WTC11 (cell line): Measurements from ENCODE around the gene VWF. TPM values are rescaled to one million over a fixed set of nuclear protein-coding genes. Genes with fewer than 3 reads are reported as not detected.

Experiments
- ATAC-seq: fragments of 200-7000 bp; cut with Tn5 transposase; 2 replicates; pipeline ENCODE4 v1.10.0; 2021; ENCODE audit warnings: mild to moderate bottlenecking, moderate library complexity
- CTCF ChIA-PET: fragments of 300-600 bp; sonication (Branson Sonifier 250); formaldehyde crosslinking; loops from one replicate; lab custom pipeline; 2021; ENCODE audit warnings: antibody characterized with exemption; lab: Charles Lee
- POLR2A ChIA-PET: fragments of 350-600 bp; sonication (Branson Sonifier 250); formaldehyde crosslinking; loops from one replicate; lab custom pipeline; 2021; ENCODE audit warnings: antibody characterized with exemption; lab: Charles Lee
- DNase-seq: peaks from one replicate; pipeline ENCODE4 v3.0.0; 2021; ENCODE audit warnings: low spot score
- H3K27ac Mint-ChIP-seq: 2 replicates; pipeline ENCODE4 v1.8.0; 2021; ENCODE audit warnings: mixed read lengths
- H3K27me3 Mint-ChIP-seq: 2 replicates; pipeline ENCODE4 v1.8.0; 2021; ENCODE audit warnings: low read depth, mild to moderate bottlenecking, moderate library complexity, mixed read lengths
- H3K36me3 Mint-ChIP-seq: 2 replicates; pipeline ENCODE4 v1.8.0; 2021; ENCODE audit warnings: mixed read lengths
- H3K4me1 Mint-ChIP-seq: 2 replicates; pipeline ENCODE4 v1.8.0; 2022; ENCODE audit warnings: mixed read lengths
- H3K4me3 Mint-ChIP-seq: 2 replicates; pipeline ENCODE4 v1.8.0; 2021; ENCODE audit warnings: mild to moderate bottlenecking, moderate library complexity, mixed read lengths
- H3K9me3 Mint-ChIP-seq: 2 replicates; pipeline ENCODE4 v1.8.0; 2021; ENCODE audit warnings: mixed read lengths
- CREM ChIP-seq: sonication (generic); formaldehyde crosslinking; IDR thresholded peaks from 2 replicates; pipeline ENCODE4 v1.8.1; 2022; ENCODE audit warnings: mild to moderate bottlenecking, missing genetic modification reagents, moderate library complexity
- ELF4 ChIP-seq: sonication (generic); formaldehyde crosslinking; IDR thresholded peaks from 2 replicates; pipeline ENCODE4 v1.8.1; 2022; ENCODE audit warnings: low read depth, mild to moderate bottlenecking, moderate library complexity, missing genetic modification reagents
- ETV6 ChIP-seq: sonication (generic); formaldehyde crosslinking; IDR thresholded peaks from 2 replicates; pipeline ENCODE4 v1.8.1; 2022; ENCODE audit warnings: mild to moderate bottlenecking, missing genetic modification reagents
- FOXJ3 ChIP-seq: sonication (generic); formaldehyde crosslinking; IDR thresholded peaks from 2 replicates; pipeline ENCODE4 v1.9.0; 2021; ENCODE audit warnings: missing genetic modification reagents, mild to moderate bottlenecking, borderline replicate concordance
- GTF2I ChIP-seq: fragments of 250-450 bp; sonication (Bioruptor Pico); conservative IDR thresholded peaks from 2 replicates; pipeline ENCODE4 v1.4.0; 2021; ENCODE audit warnings: mild to moderate bottlenecking
- JUN ChIP-seq: sonication (generic); formaldehyde crosslinking; IDR thresholded peaks from 2 replicates; pipeline ENCODE4 v1.8.0; 2023; ENCODE audit warnings: mild to moderate bottlenecking, missing genetic modification reagents
- NR2C2 ChIP-seq: sonication (generic); formaldehyde crosslinking; IDR thresholded peaks from 2 replicates; pipeline ENCODE4 v1.8.0; 2022; ENCODE audit warnings: mild to moderate bottlenecking, missing genetic modification reagents
- NR3C1 ChIP-seq: sonication (generic); formaldehyde crosslinking; conservative IDR thresholded peaks from 2 replicates; pipeline ENCODE4 v1.8.1; 2023; ENCODE audit warnings: low read depth, mild to moderate bottlenecking, missing genetic modification reagents
- SMAD3 ChIP-seq: sonication (generic); formaldehyde crosslinking; IDR thresholded peaks from 2 replicates; pipeline ENCODE4 v1.8.0; 2022; ENCODE audit warnings: missing genetic modification reagents, mild to moderate bottlenecking, borderline replicate concordance
- TEAD4 ChIP-seq: sonication (generic); formaldehyde crosslinking; IDR thresholded peaks from 2 replicates; pipeline ENCODE4 v1.8.0; 2022; ENCODE audit warnings: mild to moderate bottlenecking, missing genetic modification reagents
- ZNF121 ChIP-seq: sonication (generic); formaldehyde crosslinking; IDR thresholded peaks from 2 replicates; pipeline ENCODE4 v1.8.0; 2023; ENCODE audit warnings: missing genetic modification reagents
- ZNF263 ChIP-seq: sonication (generic); formaldehyde crosslinking; IDR thresholded peaks from 2 replicates; pipeline ENCODE4 v1.8.1; 2022; ENCODE audit warnings: low read depth, mild to moderate bottlenecking, moderate library complexity, missing genetic modification reagents
- ZNF317 ChIP-seq: sonication (generic); formaldehyde crosslinking; IDR thresholded peaks from 2 replicates; pipeline ENCODE4 v1.8.1; 2023; ENCODE audit warnings: low read depth, mild to moderate bottlenecking, moderate library complexity, missing genetic modification reagents, borderline replicate concordance
- ZNF416 ChIP-seq: fragments of 250-450 bp; sonication (Bioruptor Pico); IDR thresholded peaks from 2 replicates; pipeline ENCODE4 v1.9.0; 2021; ENCODE audit warnings: mild to moderate bottlenecking, inconsistent platforms
- total RNA-seq: library from RNA; stranded (reverse); gene quantifications from 3 replicates; pipeline ENCODE4 v1.2.3, GENCODE V29; 2021
- TF ChIP-seq, protein P1 (sequence below): sonication (generic); formaldehyde crosslinking; IDR thresholded peaks from 2 replicates; pipeline ENCODE4 v1.8.1; 2022; ENCODE audit warnings: missing genetic modification reagents, borderline replicate concordance
- TF ChIP-seq, protein P2 (sequence below): fragments of 250-450 bp; sonication (Bioruptor Pico); IDR thresholded peaks from 2 replicates; pipeline ENCODE4 v1.8.0; 2021; ENCODE audit warnings: mild to moderate bottlenecking
- TF ChIP-seq, protein P3 (sequence below): fragments of 250-450 bp; sonication (Bioruptor Pico); IDR thresholded peaks from 2 replicates; pipeline ENCODE4 v1.9.0; 2021; ENCODE audit warnings: moderate library complexity, mild to moderate bottlenecking, inconsistent platforms, borderline replicate concordance
- TF ChIP-seq, protein P4 (sequence below): sonication (generic); formaldehyde crosslinking; IDR thresholded peaks from 2 replicates; pipeline ENCODE4 v1.8.0; 2022; ENCODE audit warnings: mild to moderate bottlenecking, missing genetic modification reagents
- TF ChIP-seq, protein P5 (sequence below): sonication (generic); formaldehyde crosslinking; IDR thresholded peaks from 2 replicates; pipeline ENCODE4 v1.8.1; 2023; ENCODE audit warnings: mild to moderate bottlenecking, missing genetic modification reagents, moderate library complexity

The VWF gene
- total RNA-seq, 1 experiment from 2014 or later = 0.48 TPM

DNA sequence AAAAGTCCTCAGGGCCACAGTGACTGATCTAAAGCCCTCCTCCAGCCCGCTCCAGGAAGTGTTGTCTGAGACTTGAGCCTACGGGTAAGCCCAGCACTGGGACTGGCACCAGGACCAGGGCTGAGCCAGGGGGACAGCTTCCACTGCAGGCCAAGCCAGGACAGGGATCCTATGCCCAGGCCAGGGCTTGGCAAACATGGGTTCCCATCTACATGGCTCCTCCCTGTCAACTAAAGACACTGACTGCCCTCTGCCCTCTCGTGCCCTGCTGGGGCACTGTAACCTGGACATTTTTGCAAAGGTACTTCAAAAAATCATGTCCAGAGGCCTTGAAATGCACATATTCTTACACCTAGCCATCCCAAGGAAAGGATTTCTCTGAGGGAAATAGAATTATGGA is 88.0 kb downstream of the VWF start:
- TF ChIP-seq ZNF263 (no peak), CREM (no peak), GTF2I (CRISPR knock-in tag) (no peak), SMAD3 (CRISPR knock-in tag) (no peak), NR3C1 (CRISPR knock-in tag) (no peak), ETV6 (CRISPR knock-in tag) (no peak), ZNF416 (CRISPR knock-in tag) (no peak), ZNF317 (CRISPR knock-in tag) (no peak)
- TF ChIP-seq, protein P1, sequence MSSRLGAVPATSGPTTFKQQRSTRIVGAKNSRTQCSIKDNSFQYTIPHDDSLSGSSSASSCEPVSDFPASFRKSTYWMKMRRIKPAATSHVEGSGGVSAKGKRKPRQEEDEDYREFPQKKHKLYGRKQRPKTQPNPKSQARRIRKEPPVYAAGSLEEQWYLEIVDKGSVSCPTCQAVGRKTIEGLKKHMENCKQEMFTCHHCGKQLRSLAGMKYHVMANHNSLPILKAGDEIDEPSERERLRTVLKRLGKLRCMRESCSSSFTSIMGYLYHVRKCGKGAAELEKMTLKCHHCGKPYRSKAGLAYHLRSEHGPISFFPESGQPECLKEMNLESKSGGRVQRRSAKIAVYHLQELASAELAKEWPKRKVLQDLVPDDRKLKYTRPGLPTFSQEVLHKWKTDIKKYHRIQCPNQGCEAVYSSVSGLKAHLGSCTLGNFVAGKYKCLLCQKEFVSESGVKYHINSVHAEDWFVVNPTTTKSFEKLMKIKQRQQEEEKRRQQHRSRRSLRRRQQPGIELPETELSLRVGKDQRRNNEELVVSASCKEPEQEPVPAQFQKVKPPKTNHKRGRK = no peak
- TF ChIP-seq, protein P2, sequence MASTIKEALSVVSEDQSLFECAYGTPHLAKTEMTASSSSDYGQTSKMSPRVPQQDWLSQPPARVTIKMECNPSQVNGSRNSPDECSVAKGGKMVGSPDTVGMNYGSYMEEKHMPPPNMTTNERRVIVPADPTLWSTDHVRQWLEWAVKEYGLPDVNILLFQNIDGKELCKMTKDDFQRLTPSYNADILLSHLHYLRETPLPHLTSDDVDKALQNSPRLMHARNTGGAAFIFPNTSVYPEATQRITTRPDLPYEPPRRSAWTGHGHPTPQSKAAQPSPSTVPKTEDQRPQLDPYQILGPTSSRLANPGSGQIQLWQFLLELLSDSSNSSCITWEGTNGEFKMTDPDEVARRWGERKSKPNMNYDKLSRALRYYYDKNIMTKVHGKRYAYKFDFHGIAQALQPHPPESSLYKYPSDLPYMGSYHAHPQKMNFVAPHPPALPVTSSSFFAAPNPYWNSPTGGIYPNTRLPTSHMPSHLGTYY = no peak
- TF ChIP-seq, protein P3, sequence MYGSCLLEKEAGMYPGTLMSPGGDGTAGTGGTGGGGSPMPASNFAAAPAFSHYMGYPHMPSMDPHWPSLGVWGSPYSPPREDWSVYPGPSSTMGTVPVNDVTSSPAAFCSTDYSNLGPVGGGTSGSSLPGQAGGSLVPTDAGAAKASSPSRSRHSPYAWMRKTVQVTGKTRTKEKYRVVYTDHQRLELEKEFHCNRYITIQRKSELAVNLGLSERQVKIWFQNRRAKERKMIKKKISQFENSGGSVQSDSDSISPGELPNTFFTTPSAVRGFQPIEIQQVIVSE = no peak
- TF ChIP-seq, protein P4, sequence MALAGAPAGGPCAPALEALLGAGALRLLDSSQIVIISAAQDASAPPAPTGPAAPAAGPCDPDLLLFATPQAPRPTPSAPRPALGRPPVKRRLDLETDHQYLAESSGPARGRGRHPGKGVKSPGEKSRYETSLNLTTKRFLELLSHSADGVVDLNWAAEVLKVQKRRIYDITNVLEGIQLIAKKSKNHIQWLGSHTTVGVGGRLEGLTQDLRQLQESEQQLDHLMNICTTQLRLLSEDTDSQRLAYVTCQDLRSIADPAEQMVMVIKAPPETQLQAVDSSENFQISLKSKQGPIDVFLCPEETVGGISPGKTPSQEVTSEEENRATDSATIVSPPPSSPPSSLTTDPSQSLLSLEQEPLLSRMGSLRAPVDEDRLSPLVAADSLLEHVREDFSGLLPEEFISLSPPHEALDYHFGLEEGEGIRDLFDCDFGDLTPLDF (CRISPR knock-in tag) = no peak
- no peaks in the 10 kb centered on the region for H3K36me3 Mint-ChIP-seq

DNA sequence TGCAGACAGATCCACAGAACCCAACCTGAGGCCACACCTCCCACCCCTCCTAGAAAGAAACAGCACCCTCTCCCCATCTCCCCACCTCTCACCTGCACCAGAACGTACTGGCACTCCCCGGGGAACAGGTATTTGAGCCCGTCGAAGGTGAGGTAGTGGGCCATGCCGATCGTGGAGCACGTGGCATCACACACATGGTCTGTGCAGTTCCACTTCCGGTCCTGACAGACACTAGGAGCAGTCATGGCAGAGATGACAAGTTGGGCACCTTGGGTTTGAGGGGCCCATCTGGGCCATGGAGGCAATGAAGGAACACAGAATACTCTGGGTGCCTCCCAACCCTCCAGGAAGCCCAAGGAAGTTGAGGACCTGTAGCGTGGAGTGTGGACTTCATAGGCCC is 89.9 kb downstream of the VWF start:
- H3K27ac Mint-ChIP-seq = no peak overlapping the region
- peaks cover 14% of the 10 kb centered on the region for H3K4me1 Mint-ChIP-seq
- TF ChIP-seq FOXJ3 (CRISPR knock-in tag) = no peak
- no peak for TF ChIP-seq TEAD4 (CRISPR knock-in tag)
- no peak for TF ChIP-seq ZNF263
- TF ChIP-seq JUN (CRISPR knock-in tag) = no peak
- TF ChIP-seq, protein P1 = no peak
- TF ChIP-seq, protein P5, sequence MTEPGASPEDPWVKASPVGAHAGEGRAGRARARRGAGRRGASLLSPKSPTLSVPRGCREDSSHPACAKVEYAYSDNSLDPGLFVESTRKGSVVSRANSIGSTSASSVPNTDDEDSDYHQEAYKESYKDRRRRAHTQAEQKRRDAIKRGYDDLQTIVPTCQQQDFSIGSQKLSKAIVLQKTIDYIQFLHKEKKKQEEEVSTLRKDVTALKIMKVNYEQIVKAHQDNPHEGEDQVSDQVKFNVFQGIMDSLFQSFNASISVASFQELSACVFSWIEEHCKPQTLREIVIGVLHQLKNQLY (CRISPR knock-in tag) = no peak
- no peak for TF ChIP-seq ELF4 (CRISPR knock-in tag)
- TF ChIP-seq NR2C2 (CRISPR knock-in tag) = no peak
- TF ChIP-seq ZNF121 (CRISPR knock-in tag) = no peak
- peaks cover 10% of the 10 kb centered on the region for H3K27me3 Mint-ChIP-seq
- no peak overlapping the region for H3K4me3 Mint-ChIP-seq
- ChIA-PET POLR2A (no interaction called here), CTCF (interaction anchor here (2.1 to 4.0 kb wide), 2 partner anchors 46 to 69 kb away, joined by 6 to 32 read pairs; no protein-coding TSS in a partner anchor)
- peaks cover 4% of the 10 kb centered on the region; the same call in 1 of the 2 replicates for H3K9me3 Mint-ChIP-seq
- ATAC-seq (no peak), DNase-seq (no peak)
- H3K36me3 Mint-ChIP-seq = no peaks in the 10 kb centered on the region

More for the DNA sequence above, 88.0 kb downstream of the VWF start:
- peaks cover 4% of the 10 kb centered on the region; the same call in 1 of the 2 replicates for H3K9me3 Mint-ChIP-seq
- ChIA-PET CTCF (interaction anchor here (3.7 to 4.0 kb wide), 3 partner anchors 44 to 71 kb away, joined by 32 to 566 read pairs (median 42); no protein-coding TSS in a partner anchor), POLR2A (no interaction called here)
- H3K27ac Mint-ChIP-seq = no peak overlapping the region
- ATAC-seq (no peak), DNase-seq (no peak)
- H3K4me3 Mint-ChIP-seq = no peak overlapping the region
- H3K4me1 Mint-ChIP-seq = peaks cover 17% of the 10 kb centered on the region
- H3K27me3 Mint-ChIP-seq = peaks cover 11% of the 10 kb centered on the region
